Liver (tissue), 9 donors: ENCODE results near the gene VSNL1. TPM values are rescaled to one million over a fixed set of nuclear protein-coding genes. Genes with fewer than 3 reads are reported as not detected.

Experiments
- DNase-seq: peaks from one replicate; pipeline ENCODE4 v3.0.0-alpha.2; 2017; ENCODE audit warnings: low spot score
- H3K27ac ChIP-seq, 2 donors: one replicate each; pipeline ENCODE4 v1.7.0; 2013; ENCODE audit warnings: inconsistent platforms in 2 of 2, low read length in 2 of 2, control low read depth in 1 of 2, low read depth in 1 of 2, mild to moderate bottlenecking in 1 of 2
- H3K27me3 ChIP-seq, 4 donors: one replicate each; pipeline versions ENCODE4 v1.6.1 to v1.7.0; 2013; ENCODE audit warnings: low read length in 3 of 4, inconsistent platforms in 1 of 4, mild to moderate bottlenecking in 1 of 4, moderate library complexity in 1 of 4; ENCODE audit not compliant: control insufficient read depth in 4 of 4, insufficient read depth in 4 of 4
- H3K36me3 ChIP-seq, 4 donors: one replicate each; pipeline versions ENCODE4 v1.6.1 to v1.7.0; 2013; ENCODE audit warnings: low read length in 3 of 4, mild to moderate bottlenecking in 3 of 4, low read depth in 1 of 4, moderate library complexity in 1 of 4; ENCODE audit not compliant: control insufficient read depth in 4 of 4, insufficient read depth in 3 of 4
- H3K4me1 ChIP-seq, 4 donors: one replicate each; pipeline versions ENCODE4 v1.6.1 to v1.7.0; 2013; ENCODE audit warnings: low read length in 3 of 4, mild to moderate bottlenecking in 3 of 4, moderate library complexity in 1 of 4; ENCODE audit not compliant: control insufficient read depth in 4 of 4, insufficient read depth in 4 of 4
- H3K4me3 ChIP-seq, 3 donors: one replicate each; pipeline versions ENCODE4 v1.6.1 to v1.7.0; 2013; ENCODE audit warnings: low read length in 3 of 3, control low read depth in 1 of 3, low read depth in 1 of 3, mild to moderate bottlenecking in 1 of 3
- H3K9ac ChIP-seq, 2 donors: one replicate each; pipeline ENCODE4 v1.7.0; 2013; ENCODE audit warnings: low read length in 2 of 2, mild to moderate bottlenecking in 2 of 2, moderate library complexity in 2 of 2, control low read depth in 1 of 2, low read depth in 1 of 2
- H3K9me3 ChIP-seq, 4 donors: one replicate each; pipeline versions ENCODE4 v1.6.1 to v1.7.0; 2013; ENCODE audit warnings: low read length in 3 of 4; ENCODE audit not compliant: control insufficient read depth in 4 of 4
- EGR1 ChIP-seq, 2 donors: IDR thresholded peaks; 2 replicates each; pipeline ENCODE4 v1.6.1; 2016 to 2018; ENCODE audit warnings: antibody characterized with exemption in 2 of 2, low read depth in 2 of 2
- FOXA1 ChIP-seq: IDR thresholded peaks from 2 replicates; pipeline ENCODE4 v1.6.1; 2016; ENCODE audit warnings: antibody characterized with exemption
- FOXA2 ChIP-seq: IDR thresholded peaks from 2 replicates; pipeline ENCODE4 v1.6.1; 2016; ENCODE audit warnings: antibody characterized with exemption
- HNF4G ChIP-seq: IDR thresholded peaks from 2 replicates; pipeline ENCODE4 v1.6.1; 2016; ENCODE audit warnings: antibody characterized with exemption
- JUND ChIP-seq, 2 donors: IDR thresholded peaks; 2 replicates each; pipeline ENCODE4 v1.6.1; 2016; ENCODE audit warnings: antibody characterized with exemption in 2 of 2
- NR2F2 ChIP-seq: IDR thresholded peaks from 2 replicates; pipeline ENCODE4 v1.6.1; 2016; ENCODE audit warnings: antibody characterized with exemption
- SP1 ChIP-seq: IDR thresholded peaks from 2 replicates; pipeline ENCODE4 v1.6.1; 2018; ENCODE audit warnings: antibody characterized with exemption, mild to moderate bottlenecking
- YY1 ChIP-seq: IDR thresholded peaks from 2 replicates; pipeline ENCODE4 v1.6.1; 2016; ENCODE audit warnings: antibody characterized with exemption, mild to moderate bottlenecking
- WGBS: extraction: QIAGEN DNeasy Blood & Tissue Kit; methylation state at CpG from one replicate; pipeline ENCODE4 v1.1.7; 2013; 5-methylcytosine and 5-hydroxymethylcytosine counted together
- polyA plus RNA-seq, 2 donors: library from polyadenylated mRNA; stranded (reverse) in 1 of 2; unstranded in 1 of 2; fragments of 200-250 nt in 1 of 2; fragments of >200 nt in 1 of 2; fragmentation: Nextera tagmentation in 1 of 2; extraction: Ambion mirVana in 1 of 2; gene quantifications; one replicate each; pipeline versions ENCODE4 v1.2.1 to v1.2.3, GENCODE V29; 2013 to 2015
- total RNA-seq, 2 donors: library from RNA; depleted of rRNA; stranded (reverse); fragments of >200 nt; gene quantifications; one replicate each; pipeline ENCODE4 v1.2.3, GENCODE V29; 2014
- TF ChIP-seq, protein P1 (sequence below): IDR thresholded peaks from 2 replicates; pipeline ENCODE4 v1.6.1; 2016; ENCODE audit warnings: antibody characterized with exemption
- TF ChIP-seq, protein P2 (sequence below): IDR thresholded peaks from 2 replicates; pipeline ENCODE4 v1.6.1; 2016; ENCODE audit warnings: antibody characterized with exemption
- TF ChIP-seq, protein P3 (sequence below): IDR thresholded peaks from 2 replicates; pipeline ENCODE4 v1.6.1; 2016; ENCODE audit warnings: antibody characterized with exemption
- TF ChIP-seq, protein P4 (sequence below): fragments of 150-350 bp; IDR thresholded peaks from 2 replicates; pipeline ENCODE4 v1.5.1; 2017; ENCODE audit warnings: improper control_type of control experiment, low read depth, low read length; ENCODE audit not compliant: missing input control
- TF ChIP-seq, protein P5 (sequence below): IDR thresholded peaks from 2 replicates; pipeline ENCODE4 v1.6.1; 2016; ENCODE audit warnings: antibody characterized with exemption, mild to moderate bottlenecking
- donor health status: healthy.
- donor health status: healthy.
- donor health status: healthy.
- donor health status: healthy.
- donor health status: healthy.

The VSNL1 gene
- total and polyA plus RNA-seq, 4 donors = 2.2 to 32.9 (median 6.3) TPM

DNA sequence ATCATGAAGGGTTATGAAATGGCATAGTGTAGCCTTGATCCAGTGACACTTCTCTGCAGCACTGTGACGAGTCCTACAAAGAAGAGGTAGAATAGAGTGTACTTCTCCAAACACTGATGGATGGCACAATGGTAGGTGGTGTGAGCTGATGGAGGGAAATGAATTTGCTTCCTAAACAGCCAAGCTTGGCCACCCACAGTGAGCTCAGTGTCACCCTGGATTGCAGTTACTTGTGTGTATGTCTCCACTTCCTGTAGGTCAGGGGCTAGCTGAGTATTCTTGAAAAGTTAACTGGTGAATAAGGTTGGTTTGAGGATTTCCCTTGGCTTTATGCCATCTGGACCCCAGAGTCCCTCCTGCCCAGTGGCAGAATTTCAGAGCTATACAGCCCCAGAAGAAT is 75.9 kb downstream of the VSNL1 start:
- Histone ChIP-seq H3K27ac (no peak overlapping the region), H3K36me3 (no peaks in the 10 kb centered on the region), H3K9ac (no peak overlapping the region), H3K4me1 (no peaks in the 10 kb centered on the region), H3K4me3 (no peak overlapping the region), H3K9me3 (no peaks in the 10 kb centered on the region), H3K27me3 (no peaks in the 10 kb centered on the region)
- no peak for DNase-seq
- WGBS = 94% methylated on average over 1 of the region's 1 CpG
- TF ChIP-seq JUND (IDR thresholded peaks at IDR 0.05) (no peak), NR2F2 (no peak), SP1 (no peak), FOXA2 (no peak), FOXA1 (no peak), YY1 (no peak), EGR1 (IDR thresholded peaks at IDR 0.05; ENCODE audit: low read depth in 2 of 2) (no peak)
- TF ChIP-seq, protein P1, sequence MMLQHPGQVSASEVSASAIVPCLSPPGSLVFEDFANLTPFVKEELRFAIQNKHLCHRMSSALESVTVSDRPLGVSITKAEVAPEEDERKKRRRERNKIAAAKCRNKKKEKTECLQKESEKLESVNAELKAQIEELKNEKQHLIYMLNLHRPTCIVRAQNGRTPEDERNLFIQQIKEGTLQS = no peak
- TF ChIP-seq, protein P2, sequence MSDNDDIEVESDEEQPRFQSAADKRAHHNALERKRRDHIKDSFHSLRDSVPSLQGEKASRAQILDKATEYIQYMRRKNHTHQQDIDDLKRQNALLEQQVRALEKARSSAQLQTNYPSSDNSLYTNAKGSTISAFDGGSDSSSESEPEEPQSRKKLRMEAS = no peak
- TF ChIP-seq, protein P3, sequence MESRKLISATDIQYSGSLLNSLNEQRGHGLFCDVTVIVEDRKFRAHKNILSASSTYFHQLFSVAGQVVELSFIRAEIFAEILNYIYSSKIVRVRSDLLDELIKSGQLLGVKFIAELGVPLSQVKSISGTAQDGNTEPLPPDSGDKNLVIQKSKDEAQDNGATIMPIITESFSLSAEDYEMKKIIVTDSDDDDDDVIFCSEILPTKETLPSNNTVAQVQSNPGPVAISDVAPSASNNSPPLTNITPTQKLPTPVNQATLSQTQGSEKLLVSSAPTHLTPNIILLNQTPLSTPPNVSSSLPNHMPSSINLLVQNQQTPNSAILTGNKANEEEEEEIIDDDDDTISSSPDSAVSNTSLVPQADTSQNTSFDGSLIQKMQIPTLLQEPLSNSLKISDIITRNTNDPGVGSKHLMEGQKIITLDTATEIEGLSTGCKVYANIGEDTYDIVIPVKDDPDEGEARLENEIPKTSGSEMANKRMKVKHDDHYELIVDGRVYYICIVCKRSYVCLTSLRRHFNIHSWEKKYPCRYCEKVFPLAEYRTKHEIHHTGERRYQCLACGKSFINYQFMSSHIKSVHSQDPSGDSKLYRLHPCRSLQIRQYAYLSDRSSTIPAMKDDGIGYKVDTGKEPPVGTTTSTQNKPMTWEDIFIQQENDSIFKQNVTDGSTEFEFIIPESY = no peak
- TF ChIP-seq, protein P4, sequence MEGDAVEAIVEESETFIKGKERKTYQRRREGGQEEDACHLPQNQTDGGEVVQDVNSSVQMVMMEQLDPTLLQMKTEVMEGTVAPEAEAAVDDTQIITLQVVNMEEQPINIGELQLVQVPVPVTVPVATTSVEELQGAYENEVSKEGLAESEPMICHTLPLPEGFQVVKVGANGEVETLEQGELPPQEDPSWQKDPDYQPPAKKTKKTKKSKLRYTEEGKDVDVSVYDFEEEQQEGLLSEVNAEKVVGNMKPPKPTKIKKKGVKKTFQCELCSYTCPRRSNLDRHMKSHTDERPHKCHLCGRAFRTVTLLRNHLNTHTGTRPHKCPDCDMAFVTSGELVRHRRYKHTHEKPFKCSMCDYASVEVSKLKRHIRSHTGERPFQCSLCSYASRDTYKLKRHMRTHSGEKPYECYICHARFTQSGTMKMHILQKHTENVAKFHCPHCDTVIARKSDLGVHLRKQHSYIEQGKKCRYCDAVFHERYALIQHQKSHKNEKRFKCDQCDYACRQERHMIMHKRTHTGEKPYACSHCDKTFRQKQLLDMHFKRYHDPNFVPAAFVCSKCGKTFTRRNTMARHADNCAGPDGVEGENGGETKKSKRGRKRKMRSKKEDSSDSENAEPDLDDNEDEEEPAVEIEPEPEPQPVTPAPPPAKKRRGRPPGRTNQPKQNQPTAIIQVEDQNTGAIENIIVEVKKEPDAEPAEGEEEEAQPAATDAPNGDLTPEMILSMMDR = no peak

DNA sequence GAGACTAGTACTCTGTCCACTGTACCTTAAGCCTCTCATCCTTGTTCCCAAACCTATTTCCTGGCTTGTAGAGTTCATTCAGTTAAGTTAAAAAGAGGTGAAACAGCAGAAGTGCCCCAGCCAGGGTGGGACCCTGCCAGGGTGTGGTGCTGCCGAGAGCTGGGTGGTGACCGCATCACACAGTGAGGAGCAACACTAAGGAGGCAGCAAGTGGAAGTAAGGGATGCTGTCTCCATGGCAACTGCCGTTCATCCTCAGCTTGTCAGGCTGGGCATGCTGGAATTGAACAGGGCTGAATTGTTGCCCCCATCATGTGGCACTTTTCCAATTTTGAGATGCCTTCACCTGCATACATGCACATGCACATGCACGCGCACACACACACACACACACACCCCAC is 77.0 kb downstream of the VSNL1 start:
- Histone ChIP-seq H3K9ac (no peak overlapping the region), H3K27me3 (no peaks in the 10 kb centered on the region), H3K4me1 (no peaks in the 10 kb centered on the region), H3K9me3 (no peaks in the 10 kb centered on the region), H3K4me3 (no peak overlapping the region), H3K36me3 (no peaks in the 10 kb centered on the region), H3K27ac (no peak overlapping the region)
- 87% methylated on average over 5 of the region's 5 CpGs for WGBS
- DNase-seq = no peak
- TF ChIP-seq SP1 (no peak), FOXA2 (no peak), EGR1 (IDR thresholded peaks at IDR 0.05; ENCODE audit: low read depth in 2 of 2) (no peak), HNF4G (no peak), NR2F2 (no peak), YY1 (no peak)
- TF ChIP-seq, protein P1 = no peak
- TF ChIP-seq, protein P3 = no peak
- TF ChIP-seq, protein P4 = no peak
- TF ChIP-seq, protein P5, sequence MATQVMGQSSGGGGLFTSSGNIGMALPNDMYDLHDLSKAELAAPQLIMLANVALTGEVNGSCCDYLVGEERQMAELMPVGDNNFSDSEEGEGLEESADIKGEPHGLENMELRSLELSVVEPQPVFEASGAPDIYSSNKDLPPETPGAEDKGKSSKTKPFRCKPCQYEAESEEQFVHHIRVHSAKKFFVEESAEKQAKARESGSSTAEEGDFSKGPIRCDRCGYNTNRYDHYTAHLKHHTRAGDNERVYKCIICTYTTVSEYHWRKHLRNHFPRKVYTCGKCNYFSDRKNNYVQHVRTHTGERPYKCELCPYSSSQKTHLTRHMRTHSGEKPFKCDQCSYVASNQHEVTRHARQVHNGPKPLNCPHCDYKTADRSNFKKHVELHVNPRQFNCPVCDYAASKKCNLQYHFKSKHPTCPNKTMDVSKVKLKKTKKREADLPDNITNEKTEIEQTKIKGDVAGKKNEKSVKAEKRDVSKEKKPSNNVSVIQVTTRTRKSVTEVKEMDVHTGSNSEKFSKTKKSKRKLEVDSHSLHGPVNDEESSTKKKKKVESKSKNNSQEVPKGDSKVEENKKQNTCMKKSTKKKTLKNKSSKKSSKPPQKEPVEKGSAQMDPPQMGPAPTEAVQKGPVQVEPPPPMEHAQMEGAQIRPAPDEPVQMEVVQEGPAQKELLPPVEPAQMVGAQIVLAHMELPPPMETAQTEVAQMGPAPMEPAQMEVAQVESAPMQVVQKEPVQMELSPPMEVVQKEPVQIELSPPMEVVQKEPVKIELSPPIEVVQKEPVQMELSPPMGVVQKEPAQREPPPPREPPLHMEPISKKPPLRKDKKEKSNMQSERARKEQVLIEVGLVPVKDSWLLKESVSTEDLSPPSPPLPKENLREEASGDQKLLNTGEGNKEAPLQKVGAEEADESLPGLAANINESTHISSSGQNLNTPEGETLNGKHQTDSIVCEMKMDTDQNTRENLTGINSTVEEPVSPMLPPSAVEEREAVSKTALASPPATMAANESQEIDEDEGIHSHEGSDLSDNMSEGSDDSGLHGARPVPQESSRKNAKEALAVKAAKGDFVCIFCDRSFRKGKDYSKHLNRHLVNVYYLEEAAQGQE = no peak
